ENCODE data around the gene TOP2A.

TOP2A gene

GRCh38 chr17:40341808-40342503, 75.7 kb downstream of the TOP2A start:
- H3K27ac ChIP-seq, result peak overlapping the region; percentile 77
- TF ChIP-seq ZFX (IDR thresholded peaks at IDR 0.05), result no peak
- no peak for TF ChIP-seq CTCF (conservative IDR thresholded peaks at IDR 0.05)

- H3K27ac ChIP-seq, result peak overlapping the region; percentile 77
These were observed 76.6 kb downstream of the TOP2A start for GRCh38 chr17:40340880-40341807.

GRCh38 chr17:40340327-40340726, 77.4 kb downstream of the TOP2A start:
- TF ChIP-seq CTCF (conservative IDR thresholded peaks at IDR 0.05) (no peak), ZFX (IDR thresholded peaks at IDR 0.05) (no peak)

More at GRCh38 chr17:40340880-40341807, 76.6 kb downstream of the TOP2A start:
- TF ChIP-seq ZFX (IDR thresholded peaks at IDR 0.05) (no peak), CTCF (conservative IDR thresholded peaks at IDR 0.05) (no peak)

GRCh38 chr17:40338941-40339649, 78.6 kb downstream of the TOP2A start:
- TF ChIP-seq CTCF (conservative IDR thresholded peaks at IDR 0.05) (no peak), ZFX (IDR thresholded peaks at IDR 0.05) (no peak)
- no peak overlapping the region for H3K27ac ChIP-seq

More at GRCh38 chr17:40340327-40340726, 77.4 kb downstream of the TOP2A start:
- H3K27ac ChIP-seq, result no peak overlapping the region

Data from C4-2B (cell line).